K562 (cell line): Measurements from ENCODE around the gene NTM.

Source experiments
- CAMTA2 ChIP-seq: fragments of 250-450 bp; sonication (Bioruptor Pico); conservative IDR thresholded peaks from 2 replicates; pipeline ENCODE4 v1.5.1; 2022
- CREB1 ChIP-seq, 2 experiments: sonication (generic) in 1 of 2; formaldehyde crosslinking in 1 of 2; IDR thresholded peaks; 2 replicates each; pipeline versions ENCODE4 v1.6.1 to v1.8.0; 2012 to 2022; ENCODE audit warnings: inconsistent platforms in 1 of 2, mild to moderate bottlenecking in 1 of 2, missing genetic modification reagents in 1 of 2, moderate library complexity in 1 of 2
- CTCF ChIP-seq, 3 experiments: IDR thresholded peaks in 2 of 3; conservative IDR thresholded peaks in 1 of 3; 2 replicates each; pipeline ENCODE4 v1.5.1; 2011 to 2012; ENCODE audit warnings: low read length in 3 of 3, mild to moderate bottlenecking in 3 of 3, control low read depth in 2 of 3, improper control_type of control experiment in 1 of 3, inconsistent platforms in 1 of 3, low read depth in 1 of 3, mixed read lengths in 1 of 3, moderate library complexity in 1 of 3; ENCODE audit not compliant: insufficient read depth in 2 of 3
- ELF1 ChIP-seq: fragments of 200-800 bp; sonication (Bioruptor generic); IDR thresholded peaks from 2 replicates; pipeline ENCODE4 v1.6.1; 2016; ENCODE audit warnings: missing genetic modification characterization, missing compliant biosample characterization
- GABPA ChIP-seq: fragments of 200-800 bp; sonication (Bioruptor generic); conservative IDR thresholded peaks from 2 replicates; pipeline ENCODE4 v1.6.1; 2016; ENCODE audit warnings: low read depth, missing genetic modification characterization, missing compliant biosample characterization
- HNRNPLL ChIP-seq: fragments of 200-400 bp; formaldehyde crosslinking; IDR thresholded peaks from 2 replicates; pipeline ENCODE4 v1.6.1; 2017; ENCODE audit warnings: low read length, low read depth, mild to moderate bottlenecking; ENCODE audit not compliant: poor library complexity, severe bottlenecking
- TAF7 ChIP-seq: fragments of 450-650 bp; IDR thresholded peaks from 2 replicates; pipeline ENCODE4 v1.6.1; 2016; ENCODE audit warnings: missing genetic modification characterization, missing compliant biosample characterization
- TEAD4 ChIP-seq, 2 experiments: sonication (generic) in 1 of 2; formaldehyde crosslinking in 1 of 2; IDR thresholded peaks; 2 replicates each; pipeline versions ENCODE4 v1.6.1 to v1.8.0; 2012 to 2022; ENCODE audit warnings: borderline replicate concordance in 1 of 2, inconsistent platforms in 1 of 2, low read length in 1 of 2, mild to moderate bottlenecking in 1 of 2, missing genetic modification reagents in 1 of 2
- TF ChIP-seq, protein P1 (sequence below), 2 experiments: fragments of 200-800 bp in 1 of 2; sonication (Bioruptor generic) in 1 of 2; sonication (generic) in 1 of 2; formaldehyde crosslinking in 1 of 2; IDR thresholded peaks in 1 of 2; conservative IDR thresholded peaks in 1 of 2; 2 replicates each; pipeline versions ENCODE4 v1.5.0 to v1.6.1; 2016 to 2020; ENCODE audit warnings: missing compliant biosample characterization in 1 of 2, missing genetic modification characterization in 1 of 2, missing genetic modification reagents in 1 of 2

- TF ChIP-seq GABPA (tag) (no peak), TEAD4 (IDR thresholded peaks at IDR 0.05; ENCODE audit: low read length) (no peak), TEAD4 (CRISPR knock-in tag; IDR thresholded peaks at IDR 0.05; ENCODE audit: borderline replicate concordance) (no peak), ELF1 (tag) (no peak), CAMTA2 (CRISPR knock-in tag) (no peak), HNRNPLL (no peak), TAF7 (no peak), CREB1 (IDR thresholded peaks at IDR 0.05) (no peak), CREB1 (CRISPR knock-in tag; IDR thresholded peaks at IDR 0.05) (no peak), CTCF (IDR thresholded peaks at IDR 0.05 in 2 of 3, conservative IDR thresholded peaks at IDR 0.05 in 1 of 3; ENCODE audit: insufficient read depth in 2 of 3, low read depth in 1 of 3, low read length in 3 of 3) (no peak)
- TF ChIP-seq, protein P1, sequence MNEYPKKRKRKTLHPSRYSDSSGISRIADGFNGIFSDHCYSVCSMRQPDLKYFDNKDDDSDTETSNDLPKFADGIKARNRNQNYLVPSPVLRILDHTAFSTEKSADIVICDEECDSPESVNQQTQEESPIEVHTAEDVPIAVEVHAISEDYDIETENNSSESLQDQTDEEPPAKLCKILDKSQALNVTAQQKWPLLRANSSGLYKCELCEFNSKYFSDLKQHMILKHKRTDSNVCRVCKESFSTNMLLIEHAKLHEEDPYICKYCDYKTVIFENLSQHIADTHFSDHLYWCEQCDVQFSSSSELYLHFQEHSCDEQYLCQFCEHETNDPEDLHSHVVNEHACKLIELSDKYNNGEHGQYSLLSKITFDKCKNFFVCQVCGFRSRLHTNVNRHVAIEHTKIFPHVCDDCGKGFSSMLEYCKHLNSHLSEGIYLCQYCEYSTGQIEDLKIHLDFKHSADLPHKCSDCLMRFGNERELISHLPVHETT (CRISPR knock-in tag; conservative IDR thresholded peaks at IDR 0.05 in 1 of 2, IDR thresholded peaks at IDR 0.05 in 1 of 2): no peak
Measured at GRCh38 chr11:131689049-131689925, 318.9 kb downstream of the NTM start.
